Testis (tissue), 3 donors: ENCODE data around the gene JPT1. TPM values are rescaled to one million over a fixed set of nuclear protein-coding genes. Genes with fewer than 3 reads are reported as not detected.
"Not testable (repeated sequence)": the region's sequence is repeated elsewhere in the genome, so short reads cannot be mapped to it uniquely, and the experiment has no call there.

ENCODE experiments used
- DNase-seq: peaks from one replicate; pipeline ENCODE4 v3.0.0-alpha.2; 2019
- H3K27ac ChIP-seq, 2 donors: fragments of 200-600 bp; sonication (generic); one replicate each; pipeline ENCODE4 v1.5.1; 2019
- H3K27me3 ChIP-seq: fragments of 200-600 bp; sonication (generic); one replicate; pipeline ENCODE4 v1.5.1; 2019
- H3K36me3 ChIP-seq: fragments of 200-600 bp; sonication (generic); one replicate; pipeline ENCODE4 v1.5.1; 2017; ENCODE audit warnings: low read depth; ENCODE audit errors: missing control alignments
- H3K4me1 ChIP-seq: fragments of 200-600 bp; sonication (generic); one replicate; pipeline ENCODE4 v1.5.1; 2019
- H3K4me3 ChIP-seq, 2 donors: fragments of 200-600 bp; sonication (generic); one replicate each; pipeline ENCODE4 v1.5.1; 2017 to 2019
- H3K9me3 ChIP-seq: fragments of 200-600 bp; sonication (generic); one replicate; pipeline ENCODE4 v1.5.1; 2017
- CTCF ChIP-seq, 3 experiments: fragments of 450-650 bp in 2 of 3; fragments of 200-600 bp in 1 of 3; sonication (generic) in 1 of 3; IDR thresholded peaks; one replicate each; pipeline ENCODE4 v1.5.1; 2016 to 2019; ENCODE audit warnings: antibody characterized with exemption in 3 of 3, mild to moderate bottlenecking in 2 of 3, moderate library complexity in 1 of 3
- POLR2A ChIP-seq: fragments of 450-650 bp; IDR thresholded peaks from one replicate; pipeline ENCODE4 v1.6.1; 2017; ENCODE audit warnings: antibody characterized with exemption, mild to moderate bottlenecking, moderate library complexity
- WGBS, 2 donors: methylation state at CpG; one replicate each; pipeline ENCODE4 v1.1.5; 2018; 5-methylcytosine and 5-hydroxymethylcytosine counted together
- intact Hi-C: fragments of 100-400 bp; cut with DNase I; formaldehyde crosslinking; loops from one replicate; pipeline ENCODE4 v1.15.1; 2023; ENCODE audit warnings: low total_unique reads
- polyA plus RNA-seq: library from polyadenylated mRNA; stranded (reverse); fragments of 350-450 nt; fragmentation: Illumina TruSeq; extraction: RNeasy Lipid Tissue Mini Kit (QIAGEN cat#74804); gene quantifications from one replicate; pipeline ENCODE4 v1.2.3, GENCODE V29; 2014; ENCODE audit warnings: low read depth, low replicate concordance; ENCODE audit not compliant: insufficient read depth
- total RNA-seq, 2 donors: library from RNA; depleted of rRNA; stranded (reverse); fragments of >200 nt; gene quantifications; one replicate each; pipeline ENCODE4 v1.2.3, GENCODE V29; 2016

The JPT1 gene
- total and polyA plus RNA-seq, 3 donors from 2014 or later = 234 to 758 (median 371) TPM

DNA sequence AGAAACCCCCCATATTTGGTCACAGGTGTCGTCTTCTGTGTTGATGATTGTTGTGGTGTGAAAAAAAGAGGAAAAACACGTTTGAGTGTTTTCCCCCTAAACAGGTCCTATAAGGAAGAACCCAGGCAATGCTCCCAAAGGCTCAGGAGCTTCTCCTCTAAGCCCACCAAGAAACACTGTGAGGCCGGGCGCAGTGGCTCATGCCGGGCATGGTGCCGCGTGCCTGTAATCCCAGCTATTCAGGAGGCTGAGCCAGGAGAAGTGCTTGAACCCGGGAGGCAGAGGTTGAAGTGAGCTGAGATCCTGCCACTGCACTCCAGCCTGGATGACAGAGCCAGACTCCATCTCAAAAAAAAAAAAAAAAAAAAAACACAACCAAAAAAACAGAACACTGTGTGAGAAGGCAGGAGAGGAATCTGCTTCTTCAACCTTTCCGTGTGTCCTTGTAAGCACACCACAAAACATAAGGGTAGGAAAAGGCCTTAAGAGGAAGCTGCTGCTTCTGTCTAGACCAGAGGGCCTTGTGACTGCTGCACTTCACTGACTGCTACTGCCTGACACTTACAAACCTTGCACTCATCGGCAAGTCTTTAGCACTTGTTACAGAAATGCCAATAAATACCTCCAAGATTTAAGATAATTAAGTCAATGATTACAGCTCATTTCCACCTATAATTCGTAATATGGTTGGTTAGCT lies 9.3 kb downstream of the JPT1 start:
- Histone ChIP-seq H3K4me1 (peaks cover 3% of the 10 kb centered on the region), H3K4me3 (no peak overlapping the region), H3K27me3 (no peaks in the 10 kb centered on the region), H3K27ac (no peak overlapping the region), H3K9me3 (no peaks in the 10 kb centered on the region), H3K36me3 (no peaks in the 10 kb centered on the region)
- 80 to 85% methylated on average over 11 of the region's 11 CpGs for WGBS, 2 donors
- no peak for DNase-seq
- TF ChIP-seq POLR2A = no peak
- no peak for TF ChIP-seq CTCF (IDR thresholded peaks at IDR 0.05)
- intact Hi-C loops = no loop called here

GRCh38 chr17:75142236-75142971 lies 11.9 kb downstream of the JPT1 start:
- Histone ChIP-seq H3K27me3 (no peaks in the 10 kb centered on the region), H3K27ac (no peak overlapping the region), H3K36me3 (no peaks in the 10 kb centered on the region), H3K4me3 (no peak overlapping the region), H3K9me3 (no peaks in the 10 kb centered on the region), H3K4me1 (peaks cover 6% of the 10 kb centered on the region)
- WGBS, 2 donors = 85 to 87% methylated on average over 13 of the region's 13 CpGs
- no peak for DNase-seq
- intact Hi-C loops = no loop called here
- TF ChIP-seq POLR2A (no peak), CTCF (IDR thresholded peaks at IDR 0.05) (no peak)

DNA sequence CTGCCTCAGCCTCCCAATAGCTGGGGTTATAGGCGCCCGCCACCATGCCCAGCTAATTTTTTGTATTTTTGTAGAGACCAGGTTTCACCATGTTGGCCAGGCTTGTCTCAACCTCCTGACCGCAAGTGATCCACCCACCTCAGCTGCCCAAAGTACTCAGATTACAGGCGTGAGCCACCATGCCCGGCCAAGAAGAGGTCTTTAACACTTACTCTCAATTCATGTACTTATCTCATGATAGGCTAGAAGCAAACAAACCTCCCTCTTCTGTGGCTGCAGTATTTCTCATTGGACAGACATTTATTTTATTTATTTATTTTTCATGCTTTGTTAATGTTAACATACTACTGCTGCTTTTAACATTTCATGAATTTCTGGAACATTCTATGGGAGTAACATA lies 15.8 kb downstream of the JPT1 start:
- 80 to 89% methylated on average over 5 of the region's 5 CpGs for WGBS, 2 donors
- H3K36me3 ChIP-seq = no peaks in the 10 kb centered on the region
- H3K27me3 ChIP-seq = no peaks in the 10 kb centered on the region
- TF ChIP-seq CTCF (IDR thresholded peaks at IDR 0.05) = no peak
- TF ChIP-seq POLR2A = no peak
- H3K4me1 ChIP-seq = peaks cover 24% of the 10 kb centered on the region
- intact Hi-C loops = no loop called here
- no peak overlapping the region for H3K4me3 ChIP-seq
- H3K27ac ChIP-seq = peak overlapping the region in 1 of 2 donors; percentile 9
- DNase-seq = no peak
- H3K9me3 ChIP-seq = no peaks in the 10 kb centered on the region

- H3K4me1 ChIP-seq = peaks cover 24% of the 10 kb centered on the region
- WGBS, 2 donors = 93 to 94% methylated on average over 9 of the region's 9 CpGs
- H3K27ac ChIP-seq, H3K9me3 ChIP-seq, H3K4me3 ChIP-seq, DNase-seq, intact Hi-C loops, H3K27me3 ChIP-seq, H3K36me3 ChIP-seq: not testable (repeated sequence)
Measured at GRCh38 chr17:75137762-75138161, 16.6 kb downstream of the JPT1 start.

DNA sequence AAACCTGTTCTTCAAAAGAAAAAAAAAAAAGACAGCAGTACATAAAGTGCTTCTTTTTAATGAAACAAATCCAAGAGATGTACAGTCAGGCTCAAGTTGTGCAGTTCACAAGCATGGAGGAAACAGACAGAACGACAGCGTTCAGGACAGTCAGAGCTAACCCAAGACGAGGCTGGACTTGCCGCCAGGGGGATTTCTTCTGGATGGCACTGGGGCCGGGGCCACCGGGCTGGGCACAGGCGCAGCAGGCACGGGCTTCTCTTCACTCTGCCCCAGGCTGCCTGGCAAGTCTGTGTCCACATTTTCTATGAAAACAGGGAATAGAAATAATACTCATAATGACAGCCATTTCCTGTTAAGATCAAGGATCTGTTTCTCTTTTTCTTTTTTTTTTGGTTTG lies 18.4 kb downstream of the JPT1 start:
- H3K36me3 ChIP-seq = no peaks in the 10 kb centered on the region
- no peaks in the 10 kb centered on the region for H3K9me3 ChIP-seq
- intact Hi-C loops = no loop called here
- H3K27me3 ChIP-seq = no peaks in the 10 kb centered on the region
- 52 to 62% methylated on average over 8 of the region's 8 CpGs for WGBS, 2 donors
- H3K4me3 ChIP-seq = no peak overlapping the region
- DNase-seq = no peak
- TF ChIP-seq POLR2A = no peak
- TF ChIP-seq CTCF (IDR thresholded peaks at IDR 0.05) = no peak
- peaks cover 33% of the 10 kb centered on the region for H3K4me1 ChIP-seq
- peak overlapping the region; percentile 53 to 72 for H3K27ac ChIP-seq
